NB4 (cell line): ENCODE data around the gene OR52M1.

Experiments used
- DNase-seq: peaks from one replicate; pipeline ENCODE4 v3.0.0; 2010; ENCODE audit warnings: low read depth
- H3K4me3 ChIP-seq: one replicate; pipeline ENCODE4 v1.5.1; 2011; ENCODE audit warnings: mild to moderate bottlenecking, low read depth, low read length, moderate library complexity
- MYC ChIP-seq: IDR thresholded peaks from 2 replicates; pipeline ENCODE4 v1.6.1; 2011; ENCODE audit warnings: low read depth, low read length
- POLR2A ChIP-seq: IDR thresholded peaks from 2 replicates; pipeline ENCODE4 v1.6.1; 2011; ENCODE audit warnings: mild to moderate bottlenecking; ENCODE audit not compliant: insufficient read length; ENCODE audit errors: extremely low read depth
- TF ChIP-seq, protein P1 (sequence below): IDR thresholded peaks from one replicate; pipeline ENCODE4 v1.5.1; 2012; ENCODE audit warnings: low read depth, low read length
- TF ChIP-seq, protein P2 (sequence below): IDR thresholded peaks from 2 replicates; pipeline ENCODE4 v1.6.1; 2011; ENCODE audit warnings: low read depth, low read length

The OR52M1 gene

DNA sequence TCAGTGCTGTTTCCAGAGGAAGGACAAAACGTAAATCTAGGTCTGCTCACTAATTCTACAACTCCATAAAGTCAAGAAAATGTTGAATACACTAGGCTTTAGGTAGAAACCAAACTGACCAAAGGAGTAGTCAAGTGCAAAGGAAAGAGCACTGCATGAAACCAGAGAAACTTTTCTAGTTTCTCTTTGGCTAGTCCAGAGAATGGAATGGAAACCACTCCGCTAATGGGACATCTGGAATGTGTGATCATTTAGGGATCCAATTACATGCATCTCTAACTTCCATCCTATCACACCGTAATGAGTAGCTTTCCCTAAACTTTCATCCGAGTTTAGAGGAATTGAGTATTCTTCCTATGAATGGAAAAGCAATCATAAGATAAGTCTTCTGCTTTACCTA, 2.4 kb downstream of the OR52M1 start:
- TF ChIP-seq, protein P1, sequence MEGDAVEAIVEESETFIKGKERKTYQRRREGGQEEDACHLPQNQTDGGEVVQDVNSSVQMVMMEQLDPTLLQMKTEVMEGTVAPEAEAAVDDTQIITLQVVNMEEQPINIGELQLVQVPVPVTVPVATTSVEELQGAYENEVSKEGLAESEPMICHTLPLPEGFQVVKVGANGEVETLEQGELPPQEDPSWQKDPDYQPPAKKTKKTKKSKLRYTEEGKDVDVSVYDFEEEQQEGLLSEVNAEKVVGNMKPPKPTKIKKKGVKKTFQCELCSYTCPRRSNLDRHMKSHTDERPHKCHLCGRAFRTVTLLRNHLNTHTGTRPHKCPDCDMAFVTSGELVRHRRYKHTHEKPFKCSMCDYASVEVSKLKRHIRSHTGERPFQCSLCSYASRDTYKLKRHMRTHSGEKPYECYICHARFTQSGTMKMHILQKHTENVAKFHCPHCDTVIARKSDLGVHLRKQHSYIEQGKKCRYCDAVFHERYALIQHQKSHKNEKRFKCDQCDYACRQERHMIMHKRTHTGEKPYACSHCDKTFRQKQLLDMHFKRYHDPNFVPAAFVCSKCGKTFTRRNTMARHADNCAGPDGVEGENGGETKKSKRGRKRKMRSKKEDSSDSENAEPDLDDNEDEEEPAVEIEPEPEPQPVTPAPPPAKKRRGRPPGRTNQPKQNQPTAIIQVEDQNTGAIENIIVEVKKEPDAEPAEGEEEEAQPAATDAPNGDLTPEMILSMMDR, result no peak
- TF ChIP-seq POLR2A, result no peak
- TF ChIP-seq, protein P2, sequence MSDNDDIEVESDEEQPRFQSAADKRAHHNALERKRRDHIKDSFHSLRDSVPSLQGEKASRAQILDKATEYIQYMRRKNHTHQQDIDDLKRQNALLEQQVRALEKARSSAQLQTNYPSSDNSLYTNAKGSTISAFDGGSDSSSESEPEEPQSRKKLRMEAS, result no peak
- no peak for TF ChIP-seq MYC
- no peak for DNase-seq
- H3K4me3 ChIP-seq, result no peak overlapping the region

DNA sequence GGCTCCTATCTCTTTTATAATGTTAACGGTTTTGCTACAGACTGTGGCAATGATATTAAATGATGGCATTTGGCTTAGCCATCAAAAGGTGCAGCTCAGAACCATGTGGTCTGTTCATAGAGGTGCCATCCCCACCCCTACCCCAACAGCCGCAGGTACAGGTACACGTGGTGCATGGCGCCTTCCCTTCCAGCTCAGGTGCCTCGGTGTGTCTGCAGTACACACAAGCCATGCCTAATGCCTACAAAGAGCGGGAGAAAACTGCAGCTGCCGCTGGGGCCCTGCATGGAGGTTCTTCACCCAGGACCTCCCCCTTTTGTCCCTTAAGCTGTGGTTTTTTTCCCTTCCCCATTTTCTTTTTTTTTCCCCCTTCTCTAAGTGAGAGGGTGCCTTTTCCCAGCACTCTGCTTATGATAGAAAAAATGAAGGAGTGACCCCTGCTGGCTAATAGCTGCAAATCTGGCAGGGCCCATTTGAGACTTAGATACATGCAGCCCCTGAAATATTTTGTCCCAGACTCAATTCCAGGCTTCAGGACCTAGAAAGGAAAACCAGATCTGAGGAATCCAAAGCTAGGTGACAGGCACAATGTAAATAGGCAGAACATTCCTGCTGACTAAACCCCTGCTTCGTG, 6.5 kb downstream of the OR52M1 start:
- TF ChIP-seq, protein P2, result no peak
- TF ChIP-seq MYC (no peak), POLR2A (no peak)
- TF ChIP-seq, protein P1, result peak; percentile 50
- H3K4me3 ChIP-seq, result no peak overlapping the region
- DNase-seq, result peak; percentile 32

DNA sequence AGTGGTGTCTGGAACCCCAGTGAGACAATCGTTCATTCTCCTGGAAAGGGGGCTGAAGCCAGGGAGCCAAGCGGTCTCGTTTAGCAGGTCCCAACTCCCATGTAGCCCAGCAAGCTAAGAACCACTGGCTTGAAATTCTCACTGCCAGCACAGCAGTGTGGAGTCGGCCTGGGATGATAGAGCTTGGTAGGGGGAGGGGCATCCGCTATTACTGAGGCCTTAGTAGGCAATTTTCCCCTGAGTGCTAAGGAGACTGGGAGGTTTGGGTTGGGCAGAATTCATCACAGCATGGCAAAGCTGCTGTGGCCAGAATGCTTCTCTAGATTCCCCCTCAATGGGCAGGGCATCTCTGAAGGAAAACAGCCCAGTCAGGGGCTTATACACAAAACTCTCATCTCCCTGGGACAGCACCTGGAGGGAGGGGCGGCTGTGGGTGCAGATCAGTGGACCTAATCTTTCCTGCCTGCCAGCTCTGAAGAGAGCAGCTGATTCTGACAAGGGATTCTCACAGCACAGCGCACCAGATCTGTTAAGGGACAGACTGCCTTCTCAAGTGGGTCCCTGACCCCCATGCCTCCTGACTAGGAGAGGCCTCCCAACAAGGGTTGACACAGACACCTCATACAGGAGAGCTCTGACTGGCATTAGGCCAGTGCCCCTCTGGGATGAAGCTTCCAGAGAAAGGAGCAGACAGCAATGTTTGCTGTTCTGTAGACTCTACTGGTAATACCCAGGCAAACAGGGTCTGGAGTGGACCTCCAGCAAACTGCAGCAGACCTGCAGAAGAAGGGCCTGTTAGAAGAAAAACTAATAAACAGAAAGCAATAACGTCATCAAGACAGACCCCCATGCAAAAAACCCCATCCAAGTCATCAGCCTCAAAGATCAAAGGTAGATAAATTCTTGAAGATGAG, 14.8 kb downstream of the OR52M1 start:
- no peak for DNase-seq
- no peak overlapping the region for H3K4me3 ChIP-seq
- TF ChIP-seq POLR2A, result no peak
- TF ChIP-seq, protein P2, result no peak
- TF ChIP-seq, protein P1, result no peak
- TF ChIP-seq MYC, result no peak

DNA sequence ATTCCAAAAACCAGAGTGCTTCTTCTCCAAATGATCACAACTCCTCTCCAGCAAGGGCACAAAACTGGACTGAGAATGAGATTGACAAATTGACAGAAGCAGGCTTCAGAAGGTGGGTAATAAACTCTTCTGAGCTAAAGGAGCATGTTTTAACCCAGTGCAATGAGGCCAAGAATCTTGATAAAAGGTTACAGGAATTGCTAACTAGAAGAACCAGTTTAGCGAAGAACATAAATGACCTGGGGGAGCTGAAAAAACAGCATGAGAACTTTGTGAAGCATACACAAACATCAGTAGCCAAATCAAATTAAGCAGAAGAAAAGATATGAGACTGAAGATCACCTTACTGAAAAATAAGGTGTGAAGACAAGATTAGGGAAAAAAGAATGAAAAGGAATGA, 15.5 kb downstream of the OR52M1 start:
- TF ChIP-seq, protein P1, result no peak
- TF ChIP-seq MYC (no peak), POLR2A (no peak)
- TF ChIP-seq, protein P2, result no peak
- DNase-seq, result no peak
- H3K4me3 ChIP-seq, result no peak overlapping the region

DNA sequence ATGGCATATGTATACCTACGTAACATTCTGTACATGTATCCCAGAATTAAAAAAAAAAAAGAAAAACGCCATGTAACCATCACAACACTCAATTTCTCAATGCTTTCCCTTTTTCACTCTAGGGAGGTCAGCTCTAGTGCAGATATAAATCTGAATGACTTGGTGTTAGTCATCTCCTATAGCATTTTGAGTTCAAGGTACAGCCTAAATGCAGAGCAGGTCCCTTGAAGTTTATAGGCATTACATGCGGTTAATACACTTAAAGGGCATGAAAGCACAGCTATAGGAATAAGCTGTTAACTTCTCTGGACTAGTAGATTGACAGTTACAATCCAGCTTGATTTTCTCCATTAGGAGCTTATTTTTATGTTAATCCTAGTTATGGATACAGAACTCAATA, 20.4 kb downstream of the OR52M1 start:
- no peak for DNase-seq
- no peak for TF ChIP-seq MYC
- TF ChIP-seq, protein P1, result no peak
- TF ChIP-seq, protein P2, result no peak
- H3K4me3 ChIP-seq, result no peak overlapping the region
